ENCODE results near the gene FHIT. TPM values are rescaled to one million over a fixed set of nuclear protein-coding genes. Genes with fewer than 3 reads are reported as not detected.
"Not testable (repeated sequence)": the region's sequence is repeated elsewhere in the genome, so short reads cannot be mapped to it uniquely, and the experiment has no call there.

FHIT gene
- total RNA-seq, 1 experiment from 2014 or later = 0.87 TPM

GRCh38 chr3:60574046-60574769 is 677.0 kb downstream of the FHIT start:
- DNase-seq (ENCODE audit: low spot score) = no peak

- DNase-seq (ENCODE audit: low spot score) = no peak
These were observed 677.8 kb downstream of the FHIT start for GRCh38 chr3:60573494-60573893.

GRCh38 chr3:60571511-60571910 is 679.7 kb downstream of the FHIT start:
- DNase-seq (ENCODE audit: low spot score) = no peak

- no peak for DNase-seq (ENCODE audit: low spot score)
These were observed 694.1 kb downstream of the FHIT start for GRCh38 chr3:60557122-60557521.

GRCh38 chr3:60555686-60556354 is 695.4 kb downstream of the FHIT start:
- peak; percentile 6 for DNase-seq (ENCODE audit: low spot score)

- DNase-seq (ENCODE audit: low spot score) = no peak
These were observed 698.1 kb downstream of the FHIT start for GRCh38 chr3:60553144-60553543.

GRCh38 chr3:60552581-60552980 is 698.7 kb downstream of the FHIT start:
- no peak for DNase-seq (ENCODE audit: low spot score)

- no peak for DNase-seq (ENCODE audit: low spot score)
These were observed 699.6 kb downstream of the FHIT start for GRCh38 chr3:60551455-60552209.

- DNase-seq (ENCODE audit: low spot score) = no peak
These were observed 701.4 kb downstream of the FHIT start for GRCh38 chr3:60549863-60550262.

- peak; percentile 29 for DNase-seq (ENCODE audit: low spot score)
These were observed 708.3 kb downstream of the FHIT start for GRCh38 chr3:60542995-60543394.

GRCh38 chr3:60539394-60539793 is 711.9 kb downstream of the FHIT start:
- not testable (repeated sequence) for DNase-seq (ENCODE audit: low spot score)

GRCh38 chr3:60536420-60536819 is 714.8 kb downstream of the FHIT start:
- no peak for DNase-seq (ENCODE audit: low spot score)

GRCh38 chr3:60531759-60532158 is 719.5 kb downstream of the FHIT start:
- no peak for DNase-seq (ENCODE audit: low spot score)

- no peak for DNase-seq (ENCODE audit: low spot score)
These were observed 722.6 kb downstream of the FHIT start for GRCh38 chr3:60528651-60529050.

- no peak for DNase-seq (ENCODE audit: low spot score)
These were observed 727.7 kb downstream of the FHIT start for GRCh38 chr3:60523536-60523935.

- DNase-seq (ENCODE audit: low spot score) = no peak
These were observed 734.1 kb downstream of the FHIT start for GRCh38 chr3:60517134-60517533.

GRCh38 chr3:60514866-60515265 is 736.4 kb downstream of the FHIT start:
- no peak for DNase-seq (ENCODE audit: low spot score)

GRCh38 chr3:60514085-60514649 is 737.1 kb downstream of the FHIT start:
- no peak for DNase-seq (ENCODE audit: low spot score)

GRCh38 chr3:60513241-60513640 is 738.0 kb downstream of the FHIT start:
- no peak for DNase-seq (ENCODE audit: low spot score)

- DNase-seq (ENCODE audit: low spot score) = no peak
These were observed 738.7 kb downstream of the FHIT start for GRCh38 chr3:60512506-60512905.

GRCh38 chr3:60509471-60509870 is 741.8 kb downstream of the FHIT start:
- no peak for DNase-seq (ENCODE audit: low spot score)

GRCh38 chr3:60504827-60505457 is 746.3 kb downstream of the FHIT start:
- no peak for DNase-seq (ENCODE audit: low spot score)
